SH-SY5Y (cell line): ENCODE results near the gene VPS33A.
A peak's percentile ranks its signal among the peaks of the same experiment; 100 is the strongest.

Source experiments
- GATA2 ChIP-seq: IDR thresholded peaks from 2 replicates; pipeline ENCODE4 v1.6.1; 2011; ENCODE audit warnings: mild to moderate bottlenecking, low read depth, low read length
- GATA3 ChIP-seq: IDR thresholded peaks from 2 replicates; pipeline ENCODE4 v1.6.1; 2011; ENCODE audit warnings: low read depth, mild to moderate bottlenecking, low read length, moderate library complexity

Gene VPS33A

DNA sequence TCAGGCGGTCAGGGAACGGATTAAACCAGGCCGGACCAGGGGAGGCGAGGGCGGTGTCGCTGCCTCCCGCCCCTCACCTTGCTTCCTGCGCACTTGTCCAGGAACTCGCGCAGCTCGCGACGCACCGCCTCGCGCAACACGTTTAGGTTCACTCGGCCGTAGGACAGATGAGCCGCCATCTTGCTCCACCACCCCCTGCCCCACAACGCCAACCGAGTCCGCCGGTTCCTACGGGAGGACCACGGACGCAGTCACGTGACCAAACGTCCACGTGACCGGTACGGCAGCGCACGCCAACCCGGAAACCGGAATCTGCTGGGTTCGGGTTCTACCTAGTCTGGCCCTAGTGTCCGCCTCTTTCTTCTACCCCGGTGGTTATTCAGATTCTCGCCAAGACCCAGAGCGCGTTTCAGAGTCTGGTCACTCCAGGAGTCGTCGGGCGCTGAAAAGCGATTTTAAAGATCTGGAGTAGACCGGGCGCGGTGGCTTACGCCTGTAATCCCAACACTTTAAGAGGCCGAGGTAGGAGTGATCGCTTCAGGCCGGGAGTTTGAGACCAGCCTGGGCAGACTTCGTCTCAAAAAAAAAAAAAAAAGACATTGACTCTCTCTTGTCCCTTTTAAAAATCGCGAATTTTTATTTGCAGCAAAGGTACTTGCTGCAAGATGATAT is at the start of gene VPS33A:
VPS33A (minus strand) TSS at position 265 of the 672 bp plus-strand sequence; CDS start at position 179, 86 bp downstream.
- TF ChIP-seq GATA3: no peak
- no peak; the same call in 1 of the 2 replicates for TF ChIP-seq GATA2

DNA sequence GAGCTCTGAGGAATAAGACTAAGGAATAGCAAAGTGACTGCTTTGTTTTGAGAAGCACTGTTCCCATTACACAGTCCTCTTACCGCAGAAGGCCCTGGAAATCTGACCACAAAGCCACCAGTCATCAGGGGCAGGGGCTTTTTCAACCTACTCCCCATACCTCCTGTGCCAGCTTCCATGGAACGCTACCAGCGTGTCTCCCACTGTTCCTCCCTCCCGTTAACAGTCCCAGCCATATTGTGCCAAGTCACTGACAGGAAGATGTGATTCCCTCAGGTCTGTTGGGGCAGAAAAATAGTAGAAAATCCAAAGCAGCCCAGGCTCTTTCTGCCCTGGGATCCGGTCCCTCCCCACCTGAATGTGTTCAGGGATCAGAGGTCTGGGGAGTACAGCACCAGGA is 46.6 kb upstream of the VPS33A start:
- no peak for TF ChIP-seq GATA3
- TF ChIP-seq GATA2: no peak

DNA sequence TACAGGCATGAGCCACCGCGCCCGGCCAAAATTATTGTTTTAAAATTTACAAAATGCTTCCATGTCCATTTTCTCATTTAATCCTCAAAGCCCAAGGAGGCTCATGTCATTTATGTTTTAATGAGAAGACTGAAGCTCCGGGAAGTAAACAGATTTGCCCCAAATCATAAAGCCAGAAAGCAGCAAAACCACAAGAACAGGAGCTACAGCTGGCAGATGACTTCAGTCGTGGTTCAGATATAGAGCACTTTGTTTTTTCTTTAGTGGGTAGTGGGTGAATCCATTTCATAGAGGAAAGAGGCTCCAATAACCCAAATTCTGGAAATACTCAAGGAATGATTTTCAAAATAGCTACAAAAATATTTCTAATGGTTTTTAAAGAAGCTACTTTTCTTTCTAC is 45.4 kb upstream of the VPS33A start:
- TF ChIP-seq GATA2: no peak
- TF ChIP-seq GATA3: no peak

DNA sequence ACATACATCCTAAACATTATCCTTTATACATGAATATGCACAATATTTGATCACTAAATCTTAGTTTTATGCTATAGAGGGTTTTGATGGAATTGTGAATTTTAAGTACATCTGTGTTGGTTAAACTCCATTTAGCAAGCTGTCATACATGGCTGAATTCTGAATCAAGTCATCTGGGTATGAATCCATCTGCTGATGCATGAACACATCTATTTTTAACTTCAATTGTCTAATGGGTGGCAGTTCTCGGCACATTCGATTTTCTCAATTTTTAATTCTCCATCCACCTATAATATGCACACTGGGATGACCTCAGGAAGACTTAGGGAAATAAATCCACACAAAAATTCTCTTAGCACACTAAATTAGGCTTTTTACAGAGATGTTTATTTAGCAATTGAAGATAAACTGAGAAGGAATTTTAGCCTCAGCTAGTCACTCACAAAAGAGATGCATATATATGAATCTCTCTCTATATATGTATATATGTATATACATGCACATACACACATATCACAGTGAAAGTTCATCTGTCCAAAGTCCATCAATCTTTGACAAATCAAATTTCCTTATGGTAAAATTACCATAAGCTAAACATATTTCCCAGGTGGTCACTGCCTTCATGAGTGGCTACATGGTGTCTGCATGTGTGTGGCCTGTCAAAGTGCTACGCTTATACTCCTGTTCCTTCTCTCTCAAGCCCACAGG is 44.5 kb upstream of the VPS33A start:
- TF ChIP-seq GATA3 (no peak), GATA2 (no peak)

DNA sequence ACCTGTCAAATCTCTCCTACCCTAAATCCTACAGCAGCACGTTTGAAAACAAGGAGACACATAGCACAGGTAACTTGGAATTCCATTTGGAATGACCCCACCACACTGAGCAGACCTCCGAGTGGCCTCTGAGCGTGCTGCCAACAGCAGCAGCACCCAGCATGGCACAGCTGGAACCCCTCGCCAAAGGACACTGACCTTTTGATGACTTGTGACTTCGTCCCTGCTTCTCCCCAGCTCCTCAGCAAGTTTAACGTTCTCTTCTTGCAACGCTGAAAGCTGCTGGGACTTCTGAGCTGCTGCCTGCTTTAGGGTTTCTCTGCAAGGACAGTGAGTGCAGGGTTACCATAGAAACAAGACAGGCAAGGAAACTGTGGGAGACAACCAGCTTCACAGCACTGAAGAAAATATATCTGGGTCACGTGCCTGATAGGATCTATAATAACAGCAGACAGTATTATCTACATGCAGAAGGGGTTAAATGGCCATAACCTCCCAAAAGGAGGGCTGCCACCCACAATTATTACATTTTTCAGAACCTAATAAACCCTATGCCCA is 43.3 kb upstream of the VPS33A start:
- peak; percentile 61 for TF ChIP-seq GATA2
- no peak for TF ChIP-seq GATA3

GRCh38 chr12:122308811-122309210 is 42.5 kb upstream of the VPS33A start:
- TF ChIP-seq GATA2 (no peak), GATA3 (no peak)

GRCh38 chr12:122306407-122306806 is 40.1 kb upstream of the VPS33A start:
- no peak for TF ChIP-seq GATA3
- TF ChIP-seq GATA2: no peak

GRCh38 chr12:122304924-122305323 is 38.6 kb upstream of the VPS33A start:
- TF ChIP-seq GATA2 (no peak), GATA3 (no peak)

DNA sequence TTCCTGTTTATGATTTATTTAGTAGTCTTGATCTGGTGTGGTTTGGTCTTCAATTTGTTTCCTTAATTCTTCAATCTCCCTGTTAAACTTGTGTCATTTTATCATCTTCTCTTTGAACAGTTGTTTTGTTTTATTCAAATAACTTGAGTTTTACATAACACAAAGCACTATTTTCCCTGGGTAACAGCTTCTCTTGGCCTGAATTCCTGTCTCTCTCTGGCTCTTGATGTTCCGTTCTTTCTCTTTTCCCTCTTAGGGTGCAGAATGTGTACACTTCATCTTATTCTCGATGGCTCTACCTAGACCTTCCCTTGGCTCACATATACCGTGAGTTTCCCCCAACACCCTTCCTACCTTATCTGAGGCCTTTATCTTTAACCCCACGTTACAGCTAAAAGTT is 36.8 kb upstream of the VPS33A start:
- TF ChIP-seq GATA2 (no peak), GATA3 (no peak)

- TF ChIP-seq GATA3: no peak
- TF ChIP-seq GATA2: no peak
Measured at GRCh38 chr12:122298071-122298748, 31.9 kb upstream of the VPS33A start.

- TF ChIP-seq GATA2 (no peak), GATA3 (no peak)
Measured at GRCh38 chr12:122297494-122297893, 31.2 kb upstream of the VPS33A start.

DNA sequence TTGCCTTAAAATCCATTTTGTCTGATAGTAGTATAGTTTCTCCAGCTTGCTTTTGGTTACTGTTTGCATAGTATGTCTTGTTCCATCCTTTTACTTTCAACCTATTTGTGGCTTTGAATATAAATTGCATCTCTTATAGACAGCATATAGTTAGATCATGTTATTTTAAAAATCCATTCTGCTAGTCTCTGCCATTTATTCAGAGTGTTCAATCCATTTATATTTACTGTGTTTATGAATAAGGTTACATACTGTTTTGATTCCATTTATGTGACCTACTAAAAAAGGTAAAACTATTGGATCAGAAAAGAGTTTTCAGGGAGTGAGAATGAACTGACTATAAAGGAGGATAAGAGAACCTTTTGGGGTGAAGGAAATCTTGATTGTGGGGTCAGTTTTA is 29.6 kb upstream of the VPS33A start:
- no peak for TF ChIP-seq GATA3
- TF ChIP-seq GATA2: no peak

- no peak for TF ChIP-seq GATA2
- no peak for TF ChIP-seq GATA3
Measured at GRCh38 chr12:122293081-122293480, 26.8 kb upstream of the VPS33A start.

DNA sequence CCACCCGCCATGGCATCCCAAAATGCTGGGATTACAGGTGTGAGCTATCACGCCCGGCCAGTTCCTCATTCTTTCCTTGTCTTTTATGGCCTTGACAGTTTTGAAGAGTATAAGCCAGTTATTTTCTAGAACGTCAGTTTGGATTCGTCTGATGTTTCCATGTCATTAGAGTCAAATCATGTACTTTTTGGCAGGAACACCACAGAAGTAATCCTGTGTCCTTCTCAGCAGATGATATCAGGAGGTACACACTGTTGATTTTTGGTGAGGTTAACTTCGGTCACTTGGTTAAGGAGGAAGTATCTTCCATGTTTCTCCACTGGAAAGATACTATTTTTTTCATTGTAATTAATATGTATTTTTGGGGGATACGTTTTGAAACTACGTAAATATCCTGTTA is 25.1 kb upstream of the VPS33A start:
- TF ChIP-seq GATA2: no peak
- no peak for TF ChIP-seq GATA3

GRCh38 chr12:122283680-122284079 is 17.4 kb upstream of the VPS33A start:
- TF ChIP-seq GATA3 (no peak), GATA2 (no peak)

DNA sequence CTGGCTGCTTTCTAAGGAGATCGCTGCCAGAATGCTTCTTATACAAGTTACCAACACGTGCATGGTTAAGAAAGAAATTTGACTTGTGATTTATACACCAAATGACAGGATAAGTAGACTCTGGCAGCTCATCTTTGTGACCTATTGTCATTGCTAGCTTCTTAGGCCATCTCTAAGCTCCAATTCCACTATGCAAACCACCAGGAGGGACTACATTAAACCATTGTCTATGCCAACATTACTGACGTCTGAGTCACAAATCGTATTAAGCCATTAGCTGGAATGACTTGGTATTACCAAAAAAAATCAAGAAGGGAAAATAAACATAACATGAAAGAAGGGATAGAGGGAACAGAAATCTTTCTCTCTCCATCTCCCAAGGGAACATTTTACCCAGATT is 15.8 kb upstream of the VPS33A start:
- no peak for TF ChIP-seq GATA2
- TF ChIP-seq GATA3: no peak

DNA sequence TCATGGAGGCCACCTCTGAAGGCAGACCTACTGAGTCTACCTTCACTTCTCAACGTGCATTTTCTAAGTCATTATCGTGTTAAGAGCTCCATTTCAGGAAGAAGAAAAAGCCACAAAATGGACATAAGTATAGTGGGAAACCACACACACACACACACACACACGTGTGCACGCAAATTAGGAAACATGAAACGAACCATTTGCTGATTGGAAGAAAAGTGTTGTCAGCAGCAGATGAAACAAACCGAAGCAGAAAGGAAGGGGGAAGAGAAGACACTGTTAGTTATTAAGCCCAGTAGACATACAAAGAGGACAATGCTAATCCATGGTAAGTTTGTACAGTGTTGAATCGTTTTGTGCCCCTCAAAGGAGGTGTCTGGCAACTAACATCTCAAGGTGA is 9.9 kb upstream of the VPS33A start:
- TF ChIP-seq GATA2: no peak
- no peak for TF ChIP-seq GATA3
